Panc1 (cell line): ENCODE results near the gene PPT2.

Source experiments
- CTCF ChIP-seq: fragments of 450-650 bp; IDR thresholded peaks from 2 replicates; pipeline ENCODE4 v1.5.1; 2017; ENCODE audit warnings: mild to moderate bottlenecking
- POLR2AphosphoS5 ChIP-seq: IDR thresholded peaks from 2 replicates; pipeline ENCODE4 v1.6.1; 2012; ENCODE audit warnings: mild to moderate bottlenecking, low read depth, low read length, moderate library complexity
- SIN3A ChIP-seq: IDR thresholded peaks from 2 replicates; pipeline ENCODE4 v1.6.1; 2012; ENCODE audit warnings: low read depth, mild to moderate bottlenecking, low read length, moderate library complexity, borderline replicate concordance; ENCODE audit not compliant: insufficient read depth
- TCF7L2 ChIP-seq: IDR thresholded peaks from 2 replicates; pipeline ENCODE4 v1.6.1; 2011; ENCODE audit warnings: mild to moderate bottlenecking, low read depth, low read length, inconsistent platforms

DNA sequence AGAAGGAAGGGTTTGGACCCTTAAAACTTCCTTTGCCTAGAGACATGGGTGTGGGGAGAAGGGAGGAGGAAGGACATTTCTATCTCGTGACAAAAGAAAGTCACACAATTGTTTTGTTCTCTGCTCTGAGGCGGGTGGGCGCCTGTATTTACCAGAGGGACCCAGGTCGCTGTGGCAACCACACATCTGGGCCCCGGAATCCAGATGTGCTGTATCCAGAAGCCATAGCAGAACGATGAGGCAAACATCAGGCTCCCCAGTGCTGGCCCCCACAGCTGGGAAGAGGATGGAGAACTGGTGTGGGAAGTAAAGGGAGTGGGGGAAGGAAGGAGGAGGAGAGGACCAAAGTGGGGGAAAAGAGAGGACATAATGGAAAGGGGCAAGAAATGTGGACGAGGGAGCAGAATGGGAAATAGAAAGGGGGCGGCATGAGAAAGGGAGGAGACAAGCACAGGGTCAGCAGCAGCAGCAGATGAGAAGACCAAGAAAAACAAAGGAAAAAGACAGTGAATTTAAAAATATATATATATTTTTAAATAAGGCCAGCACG, 41.4 kb upstream of the PPT2 start:
- TF ChIP-seq CTCF (no peak), POLR2AphosphoS5 (no peak), TCF7L2 (no peak), SIN3A (no peak)
